GM21526 (cell line): ENCODE results near the gene DKC1.

Experiments used
- ATAC-seq: cut with Tn5 transposase; IDR thresholded peaks from one replicate; pipeline ENCODE4 v1.9.1; 2021; ENCODE audit warnings: moderate library complexity; ENCODE audit not compliant: unreplicated experiment, low FRiP score

Gene DKC1

DNA sequence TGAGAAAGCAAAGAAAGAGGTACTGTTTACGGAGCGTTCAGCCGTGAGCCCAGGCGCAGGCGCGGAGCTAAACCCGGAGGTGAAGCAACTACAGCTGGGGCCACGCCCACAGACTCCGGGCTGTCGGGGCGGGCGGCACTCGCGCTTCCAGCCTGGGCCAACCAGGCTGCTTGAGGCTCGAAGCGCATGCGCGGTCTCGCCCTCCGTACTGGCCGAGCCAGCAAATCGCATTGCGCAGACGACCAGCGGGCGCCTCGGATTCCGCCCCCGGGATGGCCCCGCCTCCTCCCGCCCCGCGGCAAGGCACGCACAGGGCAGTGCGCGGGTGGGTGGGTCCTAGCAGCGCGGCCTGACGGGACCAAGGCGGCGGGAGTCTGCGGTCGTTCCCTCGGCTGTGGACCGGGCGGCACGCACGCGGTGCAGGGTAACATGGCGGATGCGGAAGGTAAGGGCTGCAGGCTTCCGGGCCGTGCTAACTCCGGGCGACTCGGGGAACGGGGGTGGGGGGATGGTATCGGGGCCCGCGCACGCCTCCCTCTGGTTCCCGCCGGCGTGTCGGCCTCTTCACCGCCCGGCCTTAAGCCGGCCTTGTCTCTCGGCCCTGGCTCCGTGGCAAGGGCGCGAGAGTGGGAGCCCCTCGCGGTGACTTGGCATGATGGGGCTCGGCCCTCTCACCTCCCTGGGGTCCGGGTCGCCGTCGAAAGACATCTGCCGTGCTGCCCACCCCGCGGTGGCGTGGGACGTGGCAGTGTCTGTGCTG, at the start of gene DKC1:
Gene DKC1, plus strand, starts transcription at position 328 of the 760 bp plus-strand sequence. Its CDS starts 102 bp downstream, at position 430.
- ATAC-seq, result peak; percentile 80

DNA sequence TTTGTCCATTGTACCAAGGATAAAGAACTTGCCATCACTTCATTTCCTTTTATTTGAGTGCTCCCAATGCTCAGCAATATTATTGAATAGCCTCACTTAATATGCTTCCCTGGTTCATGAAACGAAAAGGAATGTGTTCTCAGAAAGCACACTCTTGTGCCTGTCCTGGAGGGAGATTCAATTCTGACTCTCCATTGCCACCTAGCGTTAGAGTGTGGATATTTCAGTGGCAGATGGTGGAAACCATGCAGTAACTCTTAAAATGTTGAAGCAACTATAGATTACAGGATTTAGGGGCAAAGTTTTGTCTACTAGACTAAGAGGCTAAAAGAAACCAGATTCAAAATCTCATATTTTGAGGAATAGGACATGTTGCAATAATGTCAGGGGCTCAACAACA, 47.7 kb upstream of the DKC1 start:
- ATAC-seq, result peak; percentile 57

DNA sequence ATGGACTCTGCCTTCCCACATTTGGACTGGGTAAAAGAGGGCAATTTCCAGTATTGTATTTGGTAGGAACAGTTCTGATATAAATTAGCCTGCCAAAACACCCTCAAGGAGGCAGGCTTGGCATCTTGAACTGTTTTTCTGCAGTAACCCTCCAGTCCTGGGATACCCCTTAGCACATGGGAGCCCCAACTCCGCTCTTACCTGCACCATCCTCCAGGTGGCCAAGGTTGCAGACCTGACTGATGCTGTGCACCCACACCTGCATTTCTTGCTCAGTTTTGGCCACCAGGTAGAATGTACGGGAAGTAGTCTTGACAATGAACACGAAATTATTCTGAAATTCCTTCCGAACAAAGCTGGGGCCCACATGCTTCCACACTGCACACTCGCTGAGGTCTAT, 46.8 kb upstream of the DKC1 start:
- no peak for ATAC-seq

DNA sequence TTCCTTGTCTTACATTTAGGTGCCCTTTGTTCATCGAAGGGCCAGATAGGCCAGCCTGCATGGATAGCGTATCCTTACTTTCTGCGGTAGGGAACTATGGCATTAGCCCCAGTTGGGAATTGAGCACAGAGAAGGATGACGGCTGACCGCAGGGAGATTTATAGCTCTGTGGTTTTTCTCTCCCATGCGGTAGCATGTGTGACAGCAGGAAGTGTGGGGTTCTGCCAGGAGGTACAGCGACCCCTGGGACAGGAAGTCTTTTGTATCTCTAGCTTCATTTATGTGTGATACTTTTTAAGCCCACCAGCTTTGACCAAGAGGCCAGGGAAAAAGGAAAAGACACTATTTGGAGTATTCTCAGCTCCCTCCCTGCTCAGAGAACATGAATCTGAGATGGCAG, 44.8 kb upstream of the DKC1 start:
- no peak for ATAC-seq

DNA sequence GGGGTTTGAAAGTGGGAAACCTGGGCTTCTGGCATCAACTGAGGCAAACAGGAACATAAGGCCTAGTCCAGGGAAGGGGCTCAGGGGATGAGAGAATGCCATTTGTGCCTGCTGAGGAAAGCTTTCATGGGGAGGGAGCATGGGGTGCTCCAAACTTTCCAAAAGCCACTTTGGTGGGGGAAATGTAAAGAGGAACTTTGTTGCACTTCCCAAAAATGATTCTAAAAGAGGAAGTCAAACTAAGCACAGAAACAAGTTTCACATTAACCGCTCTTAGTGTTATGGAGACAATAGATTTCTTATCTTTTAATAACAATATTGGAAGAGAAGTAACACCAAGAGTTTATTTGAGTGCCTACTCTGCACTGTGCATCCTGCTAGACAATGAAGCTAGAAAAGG, 44.0 kb upstream of the DKC1 start:
- ATAC-seq, result no peak

DNA sequence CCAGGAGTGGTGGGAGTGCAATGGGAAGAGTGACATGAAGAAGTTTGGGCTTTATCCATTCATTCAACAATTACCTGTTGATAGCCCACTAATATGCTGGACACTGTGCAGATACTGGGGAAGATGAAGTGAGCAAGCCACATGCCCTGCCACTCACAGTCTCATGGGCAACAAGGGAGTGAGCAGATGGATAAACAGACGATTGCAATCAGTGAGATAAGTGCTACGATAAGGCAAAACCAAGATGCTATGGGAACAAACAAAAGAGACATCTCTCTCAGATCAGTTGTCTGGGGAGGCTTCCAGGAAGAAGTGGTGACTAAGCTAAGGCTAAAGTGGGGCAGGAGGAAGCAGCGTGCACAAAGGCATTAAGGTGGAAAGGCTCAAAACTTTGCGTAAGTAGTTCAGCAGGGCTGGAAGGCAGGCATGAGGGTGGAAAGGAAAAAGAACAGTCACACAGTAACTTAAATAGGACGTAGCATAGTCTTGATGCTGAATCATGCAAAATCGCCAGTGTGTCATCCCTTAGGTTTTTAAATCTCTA, 43.5 kb upstream of the DKC1 start:
- no peak for ATAC-seq

DNA sequence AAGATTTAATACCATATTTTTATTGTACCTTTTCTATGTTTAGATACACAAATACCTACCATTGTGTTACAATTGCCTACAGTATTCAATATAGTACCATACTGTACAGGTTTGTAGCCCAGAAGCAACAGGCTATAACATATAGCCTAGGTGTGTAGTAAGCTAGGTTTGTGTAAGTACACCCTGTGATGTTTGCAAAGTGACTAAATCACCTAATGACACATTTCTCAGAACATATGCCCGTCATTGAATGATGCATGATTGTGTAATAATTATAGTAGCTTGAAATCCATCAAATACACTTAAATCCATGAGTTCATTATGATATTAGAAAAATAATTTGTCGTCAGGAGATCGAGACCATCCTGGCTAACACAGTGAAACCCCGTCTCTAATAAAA, 42.6 kb upstream of the DKC1 start:
- no peak for ATAC-seq

DNA sequence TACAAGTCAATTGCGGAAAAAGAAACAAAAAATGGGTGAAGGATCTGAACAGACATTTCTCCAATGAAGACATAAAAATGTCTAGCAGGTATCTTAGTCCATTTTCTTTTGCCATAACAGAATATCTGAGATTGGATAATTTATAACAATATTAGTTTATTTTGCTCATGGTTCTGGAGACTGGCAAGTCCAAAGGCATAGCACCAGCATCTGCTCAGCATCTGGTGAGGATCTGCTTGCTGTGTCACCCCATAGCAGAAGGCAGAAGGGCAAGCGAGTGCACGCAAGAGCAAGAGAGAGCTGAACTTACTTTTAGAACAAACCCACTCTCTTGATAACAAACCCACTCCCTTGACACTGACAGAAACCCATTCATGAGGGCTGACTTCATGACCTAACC, 41.5 kb upstream of the DKC1 start:
- ATAC-seq, result no peak

DNA sequence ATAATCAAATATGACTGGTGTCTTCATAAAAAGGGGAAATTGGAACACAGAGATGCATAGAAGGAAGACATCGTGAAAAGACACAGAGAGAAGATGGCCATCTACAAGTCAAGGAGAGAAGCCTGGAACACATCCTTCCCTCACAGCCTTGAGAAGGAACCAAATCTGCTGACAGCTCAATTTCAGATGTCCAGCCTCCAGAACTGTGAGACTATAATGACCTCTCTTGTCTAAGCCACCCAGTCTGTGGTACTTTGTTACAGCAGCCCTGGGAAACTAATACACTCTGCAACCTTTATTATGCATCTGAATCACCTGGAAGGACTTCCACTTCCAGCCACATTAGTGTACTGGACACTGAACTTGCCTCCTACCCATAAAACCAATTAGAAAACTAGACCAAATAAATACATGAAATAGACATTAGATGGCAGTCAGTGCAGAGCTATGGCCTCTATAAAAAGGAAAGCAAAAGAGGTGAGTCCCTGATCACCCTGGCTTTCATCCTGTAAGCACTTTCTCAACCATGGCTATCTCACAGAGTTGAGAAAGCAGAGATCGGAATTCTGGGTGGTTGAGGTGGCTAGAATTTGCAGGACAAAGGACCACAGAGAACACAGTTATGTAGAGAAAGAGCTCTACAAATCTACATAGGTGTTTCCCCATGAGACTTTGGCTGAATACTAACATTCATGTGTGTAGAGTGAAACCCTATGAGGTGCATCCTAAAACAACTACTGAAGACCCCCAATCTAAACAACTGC, 37.5 kb upstream of the DKC1 start:
- no peak for ATAC-seq

DNA sequence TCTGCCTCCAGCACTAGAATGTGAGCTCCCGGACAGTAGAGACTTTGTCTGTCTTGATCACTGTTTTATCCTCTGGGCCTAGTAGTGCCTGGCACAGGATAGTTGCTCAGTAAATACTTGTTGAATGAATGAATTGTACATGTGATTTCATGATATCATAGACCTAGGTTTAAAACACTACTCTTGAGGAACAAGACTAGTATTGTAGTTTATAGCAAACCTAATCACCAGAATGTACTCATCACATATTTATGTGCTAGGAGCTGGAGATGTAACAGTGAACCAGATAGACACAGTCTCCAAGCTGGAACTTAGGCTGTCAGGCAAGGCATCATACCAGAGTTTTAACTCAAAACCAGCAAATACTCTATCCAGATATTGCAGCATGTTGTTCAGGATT, 35.2 kb upstream of the DKC1 start:
- no peak for ATAC-seq

DNA sequence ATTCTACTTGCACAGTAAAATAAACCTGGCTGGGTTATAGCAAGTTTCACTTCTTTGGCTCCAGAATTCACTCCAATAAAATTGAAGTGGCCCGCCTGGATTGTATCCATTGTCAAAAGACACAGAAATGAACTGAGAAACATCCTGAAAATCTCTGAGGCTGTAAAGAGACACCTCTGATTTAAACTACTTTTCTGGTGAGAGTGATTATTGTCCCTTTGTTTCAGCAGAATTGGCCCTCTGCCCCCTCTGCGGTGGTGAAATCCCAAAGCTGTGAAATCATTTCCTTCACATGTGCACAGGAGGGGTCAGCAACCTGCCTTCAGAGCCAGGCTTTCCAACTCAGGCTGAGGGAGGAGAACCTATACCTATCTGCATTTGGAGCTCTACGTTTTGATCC, 34.8 kb upstream of the DKC1 start:
- no peak for ATAC-seq

DNA sequence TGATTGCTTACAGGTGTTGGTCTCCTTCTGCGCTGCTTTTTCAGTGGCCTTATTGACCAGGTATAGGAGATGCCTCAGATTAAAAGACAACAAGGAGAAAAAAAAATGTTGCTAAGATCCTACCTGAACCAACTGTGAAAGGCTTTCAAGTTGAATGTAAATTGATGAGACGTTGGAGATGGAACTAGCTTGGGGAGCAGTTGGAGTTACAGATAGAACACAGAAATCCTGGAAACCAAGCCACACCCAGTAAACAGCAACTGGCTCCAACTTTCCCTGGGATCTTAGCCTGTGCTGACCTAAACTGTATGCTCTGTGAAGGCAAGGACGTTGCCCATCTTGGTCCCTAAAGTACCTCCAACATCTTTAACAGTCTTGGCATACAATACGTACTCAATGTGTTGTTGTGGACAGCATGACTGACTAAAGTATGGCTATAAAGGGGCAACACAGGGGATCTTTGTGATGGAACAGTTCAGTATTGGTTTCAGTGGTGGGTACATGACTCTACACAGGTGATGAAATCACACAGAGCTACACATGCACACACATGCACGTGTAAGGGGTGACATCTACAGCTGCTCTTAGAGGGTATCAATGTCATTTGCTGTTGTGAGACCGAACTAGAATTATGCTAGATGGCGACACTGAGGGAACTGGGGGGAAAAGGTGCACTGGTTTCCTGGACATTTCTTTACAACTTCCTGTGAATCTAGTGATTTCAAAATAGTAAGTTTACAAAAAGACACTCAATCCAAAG, 34.1 kb upstream of the DKC1 start:
- no peak for ATAC-seq

DNA sequence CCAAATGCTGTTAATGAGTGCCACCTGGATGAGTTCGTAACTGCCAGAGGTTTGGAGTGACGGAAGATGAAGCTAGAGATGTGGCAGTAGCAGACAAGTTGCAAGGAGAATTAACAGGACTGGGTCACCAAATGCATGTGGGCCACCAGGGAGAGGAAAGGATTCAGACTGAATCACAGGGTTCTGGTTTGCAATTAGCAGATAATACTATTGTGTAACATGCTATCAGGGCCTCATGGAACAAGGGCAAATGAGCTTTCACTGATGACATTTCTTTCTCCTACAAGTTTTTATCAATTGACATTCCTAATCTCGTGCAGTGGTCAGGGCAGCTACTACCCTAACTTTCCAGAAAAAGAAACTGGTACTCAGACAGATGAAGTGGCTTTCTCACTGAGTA, 33.2 kb upstream of the DKC1 start:
- ATAC-seq, result no peak

DNA sequence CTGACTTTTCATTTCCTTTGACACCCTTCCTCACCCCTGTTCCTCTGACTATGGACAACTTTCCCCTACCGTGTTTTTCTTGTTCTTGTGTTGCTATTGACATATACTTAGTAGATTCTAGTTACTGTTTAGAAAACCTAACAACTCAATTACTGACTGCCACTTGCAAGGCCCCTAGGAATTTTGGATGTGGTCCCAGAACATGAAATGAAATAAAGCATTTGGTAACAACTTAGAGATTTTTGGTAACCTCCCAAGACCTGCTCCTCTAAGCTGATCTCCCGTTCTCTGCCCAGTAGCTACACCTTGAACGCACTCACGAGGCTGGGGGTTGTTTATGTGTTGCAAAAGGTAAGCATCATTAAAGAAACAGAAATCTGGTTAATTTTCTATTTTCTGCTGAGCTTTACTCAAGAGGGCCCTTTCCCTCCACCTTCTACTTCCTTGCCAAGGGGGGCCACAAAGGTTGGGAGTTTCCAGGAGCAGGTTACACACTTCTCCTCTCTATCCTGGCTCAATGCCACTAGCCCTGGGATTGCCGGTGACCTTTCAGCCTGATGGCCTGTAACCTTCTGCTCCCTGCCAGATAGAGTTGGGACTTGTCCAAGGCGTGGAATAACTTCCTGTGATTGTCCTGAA, 32.3 kb upstream of the DKC1 start:
- ATAC-seq, result no peak

DNA sequence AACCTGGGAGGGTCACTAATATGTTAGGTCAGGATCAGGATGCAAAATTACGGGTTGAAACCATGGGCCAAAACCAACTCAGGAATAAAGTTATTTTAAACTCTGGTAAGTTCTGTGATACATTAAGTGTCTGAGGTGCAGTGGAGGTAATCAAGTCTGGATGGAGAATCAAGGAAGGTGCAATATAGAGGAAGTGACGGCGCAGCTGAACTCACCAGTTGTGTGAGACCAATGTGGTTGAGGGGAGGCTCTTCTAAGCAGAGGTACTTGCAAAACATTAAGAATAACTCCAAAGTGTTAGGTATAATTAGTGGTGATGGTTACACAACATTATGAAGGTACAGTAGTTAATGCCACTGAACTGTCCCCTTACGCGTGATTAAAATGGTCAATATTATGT, 31.5 kb upstream of the DKC1 start:
- ATAC-seq, result no peak

DNA sequence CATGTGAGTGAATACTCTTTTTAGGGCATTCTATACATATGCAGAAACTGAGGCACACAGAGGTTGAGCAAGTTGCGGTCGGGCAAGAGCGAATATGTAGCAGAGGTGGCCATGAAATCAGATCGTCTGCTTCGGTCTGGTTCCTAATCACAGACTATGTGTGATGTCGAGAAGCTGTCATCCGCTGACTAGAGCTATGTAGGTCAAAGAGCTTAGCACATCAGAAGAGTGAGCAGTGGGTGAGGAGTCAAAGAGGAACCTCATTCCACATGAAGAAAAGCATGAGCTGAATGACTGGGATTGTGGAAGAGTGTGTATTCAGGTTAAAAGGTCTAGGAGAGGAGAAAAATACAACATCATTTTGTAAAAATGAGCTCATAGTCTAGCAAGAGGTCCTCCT, 30.8 kb upstream of the DKC1 start:
- ATAC-seq, result no peak

DNA sequence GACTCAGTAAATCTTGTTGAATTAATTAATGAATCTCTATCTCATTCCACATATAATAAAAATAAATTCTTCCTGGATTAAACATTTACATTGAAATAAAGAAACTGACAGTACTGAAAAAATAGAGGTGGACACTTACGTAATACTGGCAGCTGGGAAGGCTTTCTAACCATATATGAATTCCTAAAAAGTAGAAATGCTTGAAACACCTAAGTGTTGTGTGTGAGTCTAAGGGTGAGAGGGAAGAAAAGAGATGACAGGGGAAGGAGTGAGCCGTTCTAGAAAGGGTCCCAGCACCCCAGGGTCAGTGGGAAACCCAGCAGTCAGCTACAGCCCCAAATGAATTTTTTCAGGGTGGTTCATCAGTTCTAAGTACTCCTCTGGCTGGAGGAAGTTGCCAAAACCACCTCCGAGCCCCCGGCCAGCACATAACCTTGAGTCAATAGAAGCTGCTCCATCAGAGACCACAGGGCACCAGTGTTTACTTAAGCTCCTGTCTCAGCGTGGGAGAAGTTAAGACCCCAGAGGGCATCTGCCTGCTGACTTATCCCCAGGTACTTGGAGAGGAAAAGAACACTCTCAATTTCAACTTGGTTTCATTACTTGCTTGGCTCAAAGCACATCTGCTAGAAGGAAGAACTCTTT, 30.1 kb upstream of the DKC1 start:
- ATAC-seq, result no peak

DNA sequence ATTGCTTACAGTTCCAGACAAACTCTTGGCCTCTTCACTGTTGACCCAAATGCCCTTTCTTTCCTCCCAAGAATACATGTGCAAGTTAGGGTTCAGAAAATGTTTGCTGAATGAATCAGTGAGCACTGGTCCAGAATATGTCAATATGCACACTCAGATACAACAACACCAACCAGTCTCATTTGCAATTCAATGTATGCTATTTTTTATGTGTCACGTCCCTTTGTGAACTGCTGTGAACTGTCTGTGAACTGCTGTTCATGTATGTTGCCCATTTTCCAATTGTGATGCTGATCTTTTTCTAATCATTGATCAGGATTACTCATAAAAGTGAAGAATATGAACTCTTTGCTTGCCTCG, 29.6 kb upstream of the DKC1 start:
- ATAC-seq, result no peak

DNA sequence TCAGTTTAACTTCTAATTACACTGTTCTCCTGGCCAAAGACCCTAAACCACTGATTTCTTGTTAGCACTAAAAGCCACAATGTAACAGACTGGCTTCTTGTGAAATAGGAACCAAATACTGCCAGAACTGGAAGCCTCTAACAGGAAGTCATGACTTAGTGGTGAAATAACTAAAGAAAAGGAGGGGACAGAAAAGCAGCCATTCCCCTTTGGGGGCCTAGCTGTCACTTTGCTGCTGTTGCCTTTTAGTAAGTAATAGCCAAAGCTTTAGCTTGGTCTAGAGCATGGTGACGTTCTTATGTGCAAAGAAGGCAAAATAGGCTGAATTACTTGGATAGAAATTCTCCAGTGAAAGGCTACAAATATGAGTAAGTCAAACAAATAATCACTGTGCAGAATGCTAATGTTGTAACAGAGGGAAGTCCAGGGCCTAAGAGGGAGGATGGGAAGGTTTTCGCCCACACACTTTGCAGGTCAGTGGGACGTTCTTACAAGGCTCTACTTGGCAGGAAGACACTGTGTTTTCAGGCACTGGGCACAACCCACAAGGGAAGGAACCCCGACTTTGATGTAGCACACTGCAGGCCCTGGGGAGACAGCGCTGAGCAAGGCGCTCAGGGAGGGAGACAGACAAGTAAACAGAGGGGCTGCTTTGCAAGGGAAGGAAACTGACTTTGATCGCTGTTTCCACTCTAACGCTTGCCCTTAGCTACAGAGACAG, 28.4 kb upstream of the DKC1 start:
- ATAC-seq, result no peak
